DMS53 (cell line): ENCODE data around the gene ABCC11.

Experiments used
- DNase-seq: peaks from one replicate; lab custom pipeline; 2025; lab: John Stamatoyannopoulos, UW

Gene ABCC11

DNA sequence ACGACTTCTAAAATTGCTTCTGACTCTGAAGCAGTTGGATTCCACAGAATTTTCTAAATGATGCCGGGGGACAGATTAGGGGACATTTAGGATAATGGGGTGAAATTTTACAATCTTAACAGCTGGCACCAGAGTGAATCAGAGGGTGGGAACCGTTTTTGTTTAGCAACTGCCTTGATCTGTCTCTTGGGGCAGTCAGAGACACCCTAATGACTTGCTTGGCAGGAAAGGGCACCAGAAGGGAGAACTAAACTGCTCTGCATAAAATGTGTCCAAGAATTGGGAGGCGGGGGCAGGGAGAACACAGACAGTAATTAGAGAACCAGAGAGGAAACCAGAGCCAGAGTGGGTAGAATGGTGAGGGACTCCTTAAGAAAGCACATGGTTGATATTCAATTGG, 85.4 kb downstream of the ABCC11 start:
- no peak for DNase-seq

GRCh38 chr16:48160575-48160974, 86.8 kb downstream of the ABCC11 start:
- DNase-seq = no peak

DNA sequence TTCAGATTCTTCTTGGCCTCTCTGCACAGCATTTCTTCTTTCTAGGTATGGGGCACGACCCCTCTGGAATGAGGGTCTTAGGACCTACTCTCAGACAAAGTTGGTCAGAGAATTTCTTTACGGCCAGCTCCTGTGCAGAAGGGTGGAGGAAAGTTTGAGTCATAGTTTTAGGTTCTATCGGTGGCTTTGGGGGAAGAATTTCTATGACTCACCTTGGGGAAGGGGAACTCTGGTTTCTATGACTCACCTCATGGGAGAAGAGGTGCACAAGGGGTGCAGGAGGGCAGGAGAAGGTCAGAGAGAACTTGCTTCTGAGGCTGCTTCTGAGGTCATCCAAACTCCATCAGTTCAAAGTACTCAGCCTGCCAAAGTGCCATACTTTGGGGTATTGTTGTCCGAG, 89.0 kb downstream of the ABCC11 start:
- DNase-seq = peak; percentile 16

GRCh38 chr16:48157794-48158193, 89.5 kb downstream of the ABCC11 start:
- no peak for DNase-seq

DNA sequence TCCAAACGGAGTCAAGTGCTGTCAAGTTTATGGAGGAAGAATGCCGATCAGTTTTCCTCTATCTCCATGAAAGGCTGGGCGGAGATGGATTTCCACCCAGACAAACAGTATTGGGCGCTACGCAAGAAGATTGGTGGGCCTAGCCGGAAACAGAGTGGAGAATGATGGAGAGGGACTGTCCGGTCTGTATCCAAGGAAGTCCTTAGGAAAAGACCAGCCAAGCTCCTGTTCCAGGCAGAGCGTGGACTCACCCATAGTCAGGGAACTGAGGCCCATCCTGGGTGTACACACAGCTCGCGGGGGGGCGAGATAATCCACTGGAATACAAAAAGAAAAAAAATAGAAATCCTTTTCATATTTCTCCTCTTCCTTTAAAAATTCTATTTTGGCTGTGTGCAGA, 90.0 kb downstream of the ABCC11 start:
- no peak for DNase-seq

DNA sequence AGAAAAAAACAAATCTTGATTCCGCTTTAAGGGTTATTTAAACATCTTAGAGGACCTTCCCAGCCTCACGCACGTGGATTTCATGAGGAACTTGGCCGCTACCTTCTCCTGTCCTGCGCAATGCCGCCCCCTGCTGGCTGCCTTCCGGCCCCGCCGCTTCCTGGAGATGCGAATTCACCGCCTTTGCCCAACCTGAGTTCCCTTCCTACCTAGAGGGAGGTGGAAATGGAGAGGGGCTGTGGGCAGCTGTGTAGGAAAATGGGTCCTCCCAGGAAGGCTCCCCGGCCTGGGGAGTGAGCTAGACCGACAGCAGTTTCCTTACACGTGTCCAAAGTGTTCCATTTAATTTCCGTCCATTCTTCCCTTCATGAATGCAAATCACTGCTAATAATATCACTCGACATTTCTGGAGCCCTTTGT, 90.5 kb downstream of the ABCC11 start:
- DNase-seq = peak; percentile 86

GRCh38 chr16:48155926-48156789, 91.2 kb downstream of the ABCC11 start, which contains the start of gene ABCC12:
Gene ABCC12, minus strand, starts transcription at chr16:48155993. Its CDS starts 9,569 bp downstream, at chr16:48146424.
- no peak for DNase-seq

DNA sequence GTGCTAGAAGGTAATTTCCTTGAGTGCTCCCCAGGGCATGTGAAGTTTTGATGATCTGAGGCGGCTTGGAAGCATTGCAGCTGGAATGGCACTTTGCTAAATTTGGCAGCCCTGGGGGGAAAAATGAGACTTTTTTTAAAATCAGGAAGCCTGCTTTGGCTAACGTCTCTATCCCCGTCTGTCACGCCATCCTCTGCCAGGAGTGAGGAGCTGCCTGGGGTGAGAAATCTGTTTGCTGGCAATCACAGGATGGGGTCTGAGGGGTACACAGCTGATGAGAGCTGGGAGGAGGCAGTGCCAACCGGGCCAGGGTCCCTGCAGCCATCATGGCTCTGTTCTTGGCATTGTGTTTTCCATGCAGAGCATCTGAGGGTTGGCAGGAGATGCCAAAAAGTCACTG, 93.6 kb downstream of the ABCC11 start:
- no peak for DNase-seq

DNA sequence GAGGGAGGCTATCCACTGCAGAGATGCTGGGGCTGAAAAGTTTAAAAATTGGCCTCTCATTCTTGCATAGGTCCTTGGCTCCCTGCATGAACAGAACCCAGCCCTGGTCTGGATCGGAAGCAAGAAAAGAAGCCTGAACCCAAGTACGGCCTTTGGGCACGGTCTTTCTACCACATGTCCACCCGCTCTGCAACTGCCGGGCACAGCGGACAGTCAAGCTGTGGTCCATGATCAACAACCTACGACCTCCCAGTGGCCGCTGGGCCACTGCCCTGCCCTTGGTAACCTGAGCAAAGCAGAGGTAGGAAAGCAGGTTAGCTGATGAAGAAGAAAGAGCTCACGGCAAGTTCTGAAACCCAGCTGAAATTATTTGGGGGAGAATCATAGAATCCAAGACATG, 95.1 kb downstream of the ABCC11 start:
- DNase-seq = no peak

- no peak for DNase-seq
Observed at GRCh38 chr16:48150707-48151106, 96.6 kb downstream of the ABCC11 start.

- no peak for DNase-seq
Observed at GRCh38 chr16:48146710-48147109, 100.6 kb downstream of the ABCC11 start.

- no peak for DNase-seq
Observed at GRCh38 chr16:48146131-48146530, 101.2 kb downstream of the ABCC11 start.

DNA sequence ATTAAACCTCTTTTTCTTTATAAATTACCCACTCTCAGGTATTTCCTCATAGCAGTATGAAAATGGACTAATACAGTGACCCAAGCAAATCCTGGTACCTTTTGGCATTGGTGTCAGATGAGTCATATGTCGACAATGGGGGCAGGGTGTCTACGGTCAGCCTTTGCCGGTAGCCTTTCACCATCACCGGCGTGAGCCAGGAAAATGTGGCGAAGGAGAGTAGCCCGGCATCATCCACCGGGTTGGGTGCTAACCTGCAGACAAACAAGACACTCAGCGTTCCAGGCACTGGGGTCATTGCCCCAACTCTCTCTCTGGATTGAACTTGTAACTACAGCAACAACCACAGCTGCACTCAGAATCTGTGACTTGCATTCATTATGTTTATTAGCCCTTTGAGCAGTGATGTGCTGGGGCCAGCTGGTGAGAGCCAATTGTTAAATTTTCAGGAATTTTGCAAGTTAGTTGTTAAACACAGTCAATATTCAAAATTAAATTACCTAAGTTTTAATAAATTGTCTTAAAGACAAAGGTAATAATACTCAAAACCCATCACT, 103.4 kb downstream of the ABCC11 start:
- DNase-seq = no peak

DNA sequence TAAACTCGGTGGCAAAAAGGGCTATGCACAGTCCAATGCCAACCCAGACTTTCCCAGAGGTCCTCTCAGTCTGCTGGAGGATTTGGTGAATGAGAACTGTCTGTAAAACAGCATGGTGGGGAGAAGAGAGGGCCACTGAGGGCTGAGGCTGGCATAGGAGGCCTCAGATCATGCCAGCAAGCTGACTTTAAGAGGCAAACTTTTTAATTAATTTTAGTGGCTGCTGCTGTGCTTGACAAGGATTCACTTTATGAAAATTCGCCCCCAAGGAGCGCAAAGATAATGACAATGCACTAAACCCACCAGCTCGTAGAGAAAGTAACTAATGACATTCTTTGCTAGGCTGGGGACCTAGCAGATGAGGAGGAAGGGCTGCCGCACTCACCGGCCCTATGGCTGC, 106.5 kb downstream of the ABCC11 start:
- no peak for DNase-seq

- DNase-seq = no peak
Observed at GRCh38 chr16:48139517-48139916, 107.8 kb downstream of the ABCC11 start.

DNA sequence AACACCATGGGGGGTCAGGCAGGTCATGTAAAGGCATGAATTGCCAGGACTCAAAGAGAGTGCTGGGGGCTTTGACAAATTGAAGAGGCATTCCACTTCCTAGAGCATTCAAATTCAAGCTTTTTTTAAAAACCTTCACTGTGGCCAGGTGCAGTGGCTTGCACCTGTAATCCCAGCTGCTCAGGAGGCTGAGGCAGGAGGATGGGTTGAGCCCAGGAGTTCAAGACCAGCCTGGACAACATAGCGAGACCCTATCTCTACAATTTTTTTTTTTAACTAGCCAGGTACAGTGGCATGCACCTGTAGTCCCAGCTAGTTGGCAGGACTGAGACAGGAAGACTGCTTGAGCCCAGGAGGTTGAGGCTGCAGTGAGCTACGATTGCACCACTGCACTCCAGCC, 108.8 kb downstream of the ABCC11 start:
- DNase-seq = no peak

- no peak for DNase-seq
Observed at GRCh38 chr16:48137822-48138221, 109.5 kb downstream of the ABCC11 start.

DNA sequence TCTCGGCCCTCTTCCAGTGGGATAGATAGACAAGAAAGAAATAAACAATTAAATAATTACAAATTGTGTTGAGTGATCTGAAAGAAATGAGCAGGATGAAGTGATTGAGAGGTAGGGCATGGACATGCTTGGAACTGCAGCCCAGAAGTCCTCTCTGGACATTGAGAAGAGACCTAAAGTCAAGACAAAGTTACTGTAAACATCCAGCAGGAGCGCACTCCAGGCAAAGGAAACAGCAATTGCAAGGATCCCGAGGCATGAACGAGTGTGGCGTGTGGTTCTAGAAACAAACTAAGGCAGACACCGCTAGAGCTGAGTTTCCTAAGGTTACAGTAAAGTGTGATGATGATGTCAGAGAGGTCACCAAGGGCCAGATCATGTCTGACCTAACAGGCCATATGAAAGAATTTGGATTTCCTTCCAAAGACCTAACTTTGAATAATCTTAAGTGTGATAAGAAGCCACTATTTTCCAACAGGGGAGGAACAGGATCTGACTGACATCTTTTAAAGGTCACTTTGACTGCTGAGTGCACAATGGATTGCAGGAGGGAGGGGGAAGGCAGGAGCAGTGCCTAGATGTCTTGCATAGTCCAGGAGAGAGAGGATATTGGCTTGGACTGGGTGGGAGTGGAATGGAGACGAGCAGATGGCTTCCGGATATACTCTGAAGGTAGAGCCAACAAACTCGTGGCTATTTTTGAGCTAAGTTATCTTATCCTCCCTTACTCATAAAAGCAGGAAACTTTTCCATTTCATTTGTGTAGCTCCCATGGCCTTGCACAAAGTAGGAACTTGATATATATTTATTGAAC, 110.6 kb downstream of the ABCC11 start:
- DNase-seq = no peak

GRCh38 chr16:48133455-48134211, 113.7 kb downstream of the ABCC11 start:
- no peak for DNase-seq

DNA sequence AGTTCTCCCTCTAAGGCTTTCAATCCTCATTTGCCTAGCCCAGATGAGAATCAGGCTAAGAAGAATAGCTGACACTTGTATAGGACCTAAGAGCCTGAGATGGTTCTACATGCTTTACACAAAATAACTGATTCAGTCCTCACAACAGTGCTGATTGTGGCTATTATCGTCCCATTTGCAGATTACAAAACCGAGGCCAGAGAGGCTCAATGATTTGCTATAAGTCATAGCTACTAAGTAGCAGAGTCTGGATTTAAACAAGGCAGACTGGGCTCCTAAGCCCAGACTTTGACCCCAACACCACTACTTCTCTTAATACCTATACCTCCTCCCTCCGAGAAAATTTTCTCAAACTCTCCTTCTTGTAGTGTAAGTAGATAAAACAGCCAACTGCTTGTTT, 114.6 kb downstream of the ABCC11 start:
- DNase-seq = no peak

DNA sequence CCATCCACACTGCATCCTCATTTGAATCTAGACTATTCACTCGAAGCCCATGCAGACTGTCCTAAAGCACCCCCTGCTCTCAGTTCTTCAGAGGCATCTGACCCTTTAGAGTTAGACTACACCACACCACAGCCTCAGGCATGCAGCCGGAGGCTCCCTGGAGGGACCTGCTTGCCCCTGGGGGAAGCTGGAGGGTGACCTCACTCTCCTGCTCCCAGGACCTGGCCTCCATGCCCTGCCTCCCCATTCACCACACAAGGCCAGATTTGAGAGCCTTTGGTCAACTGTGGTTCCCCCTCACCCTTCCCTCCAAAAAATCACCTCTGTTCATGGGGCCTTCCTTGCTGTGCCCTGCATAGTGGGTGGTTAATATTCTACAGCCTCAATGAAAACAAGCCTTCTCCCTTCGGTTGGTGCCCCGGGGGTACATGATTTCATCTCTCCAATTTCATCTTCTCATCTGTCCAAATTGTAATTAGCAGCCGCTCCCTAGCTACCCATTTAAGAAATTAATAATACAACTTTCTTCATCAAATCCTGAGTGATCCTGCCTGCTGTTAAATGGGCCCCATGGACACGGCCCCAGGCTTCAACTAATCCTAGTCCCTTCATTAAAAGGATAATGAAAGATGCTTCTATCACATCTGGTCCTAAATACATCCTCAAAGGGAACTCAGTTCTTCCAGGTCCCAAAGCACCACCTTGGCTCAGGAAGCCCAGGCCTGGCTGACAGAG, 116.0 kb downstream of the ABCC11 start:
- DNase-seq = no peak
